K562 (cell line): Measurements from ENCODE around the gene TEX22. TPM values are rescaled to one million over a fixed set of nuclear protein-coding genes. Genes with fewer than 3 reads are reported as not detected.

Experiments used
- ATAC-seq: fragments of 200-7000 bp; cut with Tn5 transposase; 3 replicates; pipeline ENCODE4 v1.9.1; 2020; ENCODE audit warnings: moderate library complexity
- BruUV-seq: library from RNA; stranded (reverse); fragments of 400-500 nt; replicated peaks from 2 replicates; lab custom pipeline; 2021; lab: Mats Ljungman, UMichigan
- CTCF ChIA-PET: fragments of 300-600 bp; formaldehyde crosslinking; extraction: SDS; loops from one replicate; lab custom pipeline; 2021; ENCODE audit warnings: low intra/inter-chr PET ratio; lab: Yijun Ruan, JAX
- POLR2A ChIA-PET: fragments of 300-600, 350-650 bp; sonication (Branson Sonifier 250); formaldehyde crosslinking; extraction: SDS; loops from one replicate; lab custom pipeline; 2021; ENCODE audit warnings: antibody characterized with exemption, inconsistent platforms; lab: Yijun Ruan, JAX
- DNase-seq, 4 experiments: peaks; one replicate each; pipeline versions ENCODE4 v3.0.0 to v3.0.0-alpha.2; 2011 to 2018; ENCODE audit warnings: low spot score in 3 of 4, mixed read lengths in 3 of 4; ENCODE audit errors: extremely low read depth in 1 of 4
- FAIRE-seq: peaks from 2 replicates; lab custom pipeline; 2011; peaks lifted over from hg19 to GRCh38; lab: Jason Lieb, UNC
- H2AFZ ChIP-seq: 2 replicates; pipeline ENCODE4 v1.6.0; 2011; ENCODE audit warnings: low read depth, low read length, control low read depth, inconsistent platforms
- H3K27ac ChIP-seq: fragments of 200-600 bp; 3 replicates; pipeline ENCODE4 v1.8.0; 2011; ENCODE audit warnings: low read depth, mild to moderate bottlenecking, control low read depth, inconsistent platforms, low read length, moderate library complexity, mixed read lengths; ENCODE audit errors: extremely low read depth
- H3K27me3 ChIP-seq, 2 experiments: fragments of 300-600 bp in 1 of 2; 2 replicates in 1 of 2; 3 replicates in 1 of 2; pipeline versions ENCODE4 v1.6.0 to v1.8.0; 2011; ENCODE audit warnings: inconsistent platforms in 2 of 2, low read length in 2 of 2, mild to moderate bottlenecking in 1 of 2, mixed read lengths in 1 of 2, moderate library complexity in 1 of 2; ENCODE audit not compliant: control insufficient read depth in 2 of 2, insufficient read depth in 2 of 2
- H3K36me3 ChIP-seq: fragments of 300-600 bp; 3 replicates; pipeline ENCODE4 v1.8.0; 2011; ENCODE audit warnings: mild to moderate bottlenecking, low read length, inconsistent platforms; ENCODE audit not compliant: control insufficient read depth, insufficient read depth
- H3K4me1 ChIP-seq, 2 experiments: fragments of 200-600 bp in 1 of 2; replicated peaks in 1 of 2; 2 replicates in 1 of 2; 3 replicates in 1 of 2; pipeline versions ENCODE4 v1.5.1 to v1.8.0; 2011; ENCODE audit warnings: inconsistent platforms in 2 of 2, low read length in 2 of 2, mild to moderate bottlenecking in 1 of 2, mixed read lengths in 1 of 2, moderate library complexity in 1 of 2; ENCODE audit not compliant: control insufficient read depth in 2 of 2, insufficient read depth in 2 of 2
- H3K4me2 ChIP-seq: 2 replicates; pipeline ENCODE4 v1.6.1; 2011; ENCODE audit warnings: low read length, control low read depth, inconsistent platforms, mixed read lengths; ENCODE audit not compliant: insufficient read depth
- H3K4me3 ChIP-seq: fragments of 200-600 bp; sonication (generic), shearing (Covaris generic); 2 replicates; pipeline ENCODE4 v1.5.1; 2016; ENCODE audit warnings: control low read depth, inconsistent platforms
- H3K79me2 ChIP-seq: fragments of 200-600 bp; 3 replicates; pipeline ENCODE4 v1.8.0; 2011; ENCODE audit warnings: low read length, inconsistent platforms; ENCODE audit not compliant: control insufficient read depth, insufficient read depth
- H3K9ac ChIP-seq, 2 experiments: 2 replicates each; pipeline versions ENCODE4 v1.6.0 to v1.6.1; 2011; ENCODE audit warnings: low read depth in 2 of 2, low read length in 2 of 2, control low read depth in 1 of 2, inconsistent platforms in 1 of 2, mild to moderate bottlenecking in 1 of 2, mixed read lengths in 1 of 2; ENCODE audit not compliant: insufficient read depth in 1 of 2
- H3K9me1 ChIP-seq: one replicate; pipeline ENCODE4 v1.6.0; 2011; ENCODE audit warnings: inconsistent platforms, mild to moderate bottlenecking, low read length, moderate library complexity; ENCODE audit not compliant: control insufficient read depth, insufficient read depth
- H3K9me3 ChIP-seq: replicated peaks from 2 replicates; pipeline ENCODE4 v1.5.1; 2011; ENCODE audit warnings: low read depth, low read length, inconsistent platforms; ENCODE audit not compliant: control insufficient read depth, insufficient read depth
- H4K20me1 ChIP-seq: replicated peaks from 2 replicates; pipeline ENCODE4 v1.6.1; 2011; ENCODE audit warnings: low read length, inconsistent platforms, mixed read lengths; ENCODE audit not compliant: control insufficient read depth, insufficient read depth
- DIDO1 ChIP-seq: fragments of 450-650 bp; IDR thresholded peaks from 2 replicates; pipeline ENCODE4 v1.6.1; 2016; ENCODE audit warnings: low read depth, missing biosample characterization, missing genetic modification characterization
- HDAC8 ChIP-seq: fragments of 450-650 bp; IDR thresholded peaks from 2 replicates; pipeline ENCODE4 v1.6.1; 2016; ENCODE audit warnings: mild to moderate bottlenecking, missing genetic modification characterization, moderate library complexity, missing compliant biosample characterization
- HNRNPK ChIP-seq: fragments of 200-400 bp; formaldehyde crosslinking; IDR thresholded peaks from one replicate; pipeline ENCODE4 v1.6.1; 2018; ENCODE audit warnings: mild to moderate bottlenecking, low read depth, low read length; ENCODE audit not compliant: poor library complexity, severe bottlenecking
- MAFF ChIP-seq: IDR thresholded peaks from 2 replicates; pipeline ENCODE4 v1.6.1; 2012; ENCODE audit warnings: low read length, improper control_type of control experiment
- MTA3 ChIP-seq: fragments of 450-650 bp; formaldehyde crosslinking; IDR thresholded peaks from 2 replicates; pipeline ENCODE4 v1.6.1; 2017; ENCODE audit warnings: mild to moderate bottlenecking, borderline replicate concordance
- POLR2AphosphoS5 ChIP-seq: IDR thresholded peaks from 2 replicates; pipeline ENCODE4 v1.6.1; 2011; ENCODE audit warnings: mild to moderate bottlenecking, low read depth, low read length, moderate library complexity; ENCODE audit not compliant: control insufficient read depth, insufficient read depth
- SREBF2 ChIP-seq: sonication (generic); formaldehyde crosslinking; IDR thresholded peaks from 2 replicates; pipeline ENCODE4 v1.4.0; 2020; ENCODE audit warnings: mild to moderate bottlenecking, missing genetic modification reagents
- TCF3 ChIP-seq: sonication (generic); formaldehyde crosslinking; IDR thresholded peaks from 2 replicates; pipeline ENCODE4 v1.4.0; 2020; ENCODE audit warnings: mild to moderate bottlenecking, missing genetic modification reagents
- TCF7 ChIP-seq: sonication (generic); IDR thresholded peaks from 2 replicates; pipeline ENCODE4 v1.6.1; 2016; ENCODE audit warnings: antibody characterized with exemption, borderline replicate concordance
- TCFL5 ChIP-seq: fragments of 250-450 bp; sonication (Bioruptor Pico); conservative IDR thresholded peaks from 2 replicates; pipeline ENCODE4 v1.6.1; 2021; ENCODE audit warnings: mild to moderate bottlenecking, moderate library complexity, matching md5 sums
- XRCC3 ChIP-seq: fragments of 450-650 bp; IDR thresholded peaks from 2 replicates; pipeline ENCODE4 v1.6.1; 2017; ENCODE audit warnings: mild to moderate bottlenecking, moderate library complexity
- ZNF212 ChIP-seq: fragments of 450-650 bp; formaldehyde crosslinking; IDR thresholded peaks from 2 replicates; pipeline ENCODE4 v1.4.0; 2020; ENCODE audit warnings: mild to moderate bottlenecking
- ZNF253 ChIP-seq: fragments of 250-450 bp; sonication (Bioruptor Pico); conservative IDR thresholded peaks from 2 replicates; pipeline ENCODE4 v1.6.1; 2021; ENCODE audit warnings: mild to moderate bottlenecking
- ZNF41 ChIP-seq: fragments of 250-450 bp; sonication (Bioruptor Pico); conservative IDR thresholded peaks from 2 replicates; pipeline ENCODE4 v1.4.0; 2020; ENCODE audit warnings: mild to moderate bottlenecking
- WGBS: fragments of 100-300 bp; shearing (Covaris generic); methylation state at CpG from one replicate; pipeline ENCODE4 v1.1.6; 2016; ENCODE audit warnings: low coverage, mixed read lengths; ENCODE audit not compliant: insufficient coverage; ENCODE audit errors: missing lambda C conversion rate; 5-methylcytosine and 5-hydroxymethylcytosine counted together
- in situ Hi-C: fragments of 300-500 bp; cut with MboI; formaldehyde crosslinking; loops from 4 replicates; pipeline ENCODE4 v1.15.0; 2018; ENCODE audit warnings: inconsistent platforms, mixed read lengths
- intact Hi-C: fragments of 100-400 bp; cut with micrococcal nuclease; formaldehyde crosslinking; loops from 2 replicates; pipeline ENCODE4 v1.14.2; 2022
- polyA plus RNA-seq, 8 experiments: library from polyadenylated mRNA; depleted of rRNA in 4 of 8; stranded (reverse) in 5 of 8; unstranded in 3 of 8; fragments of >200 nt; fragmentation: Nextera tagmentation in 2 of 8; fragmentation: Illumina TruSeq in 1 of 8; extraction: Ambion mirVana in 2 of 8; extraction: Trizol in 1 of 8; gene quantifications; 2 replicates each; pipeline versions ENCODE4 v1.2.1 to v1.2.3, GENCODE V29; 2011 to 2014; ENCODE audit warnings: inconsistent platforms in 1 of 8, missing spikeins in 1 of 8
- total RNA-seq, 7 experiments: library from RNA; depleted of rRNA in 6 of 7; stranded (reverse); fragments of >200 nt in 6 of 7; fragmentation: Illumina TruSeq in 2 of 7; extraction: Trizol in 2 of 7; gene quantifications; 2 replicates each; pipeline versions ENCODE4 v1.2.1 to v1.2.3, GENCODE V29; 2011 to 2021; ENCODE audit warnings: low replicate concordance in 1 of 7
- TF ChIP-seq, protein P1 (sequence below): fragments of 200-800 bp; sonication (Bioruptor generic); IDR thresholded peaks from 2 replicates; pipeline ENCODE4 v1.6.1; 2016; ENCODE audit warnings: missing genetic modification characterization, missing compliant biosample characterization
- TF ChIP-seq, protein P2 (sequence below): sonication (generic); formaldehyde crosslinking; IDR thresholded peaks from 2 replicates; pipeline ENCODE4 v1.8.1; 2023; ENCODE audit warnings: mild to moderate bottlenecking, missing genetic modification reagents

The TEX22 gene
- total and polyA plus RNA-seq, 9 of the 15 experiments (the other 6 are each of a cell fraction or from before 2014, with no cell fraction given), result 0.04 to 1.7 (median 0.23) TPM; not detected in 2

DNA sequence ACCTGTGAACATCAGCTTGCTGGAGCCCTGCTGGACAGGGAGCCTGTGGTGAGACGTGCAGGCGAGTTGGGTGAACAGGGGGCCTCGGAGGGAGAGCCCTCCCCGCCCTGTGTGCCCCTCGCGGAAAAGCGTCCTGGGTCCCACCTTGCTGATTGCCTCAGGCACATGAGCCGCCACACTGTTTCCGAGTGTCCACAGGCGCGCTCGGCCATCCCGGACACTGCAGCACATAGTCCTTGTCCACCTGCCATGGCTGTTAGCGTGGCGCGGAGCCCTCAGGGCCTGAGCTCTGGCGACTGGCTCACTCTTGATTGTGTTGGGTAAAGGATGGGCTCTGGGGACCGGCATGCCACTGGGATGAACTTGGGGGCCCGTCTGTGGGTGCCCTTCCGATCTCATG is 43.8 kb upstream of the TEX22 start:
- Histone ChIP-seq H3K79me2 (no peaks in the 10 kb centered on the region), H3K27me3 (no peaks in the 10 kb centered on the region), H3K9me1 (no peaks in the 10 kb centered on the region), H3K4me1 (peaks cover 3 to 26% of the 10 kb centered on the region in 2 experiments; a peak in 4 of 5 replicates), H2AFZ (no peak overlapping the region), H4K20me1 (0 out of 2 replicates have a peak, but pooled peaks cover 3% of the 10 kb centered on the region), H3K4me2 (no peak overlapping the region), H3K9me3 (no peaks in the 10 kb centered on the region), H3K27ac (no peak overlapping the region), H3K9ac (no peak overlapping the region), H3K4me3 (no peak overlapping the region), H3K36me3 (no peaks in the 10 kb centered on the region)
- TF ChIP-seq MAFF, result no peak
- TF ChIP-seq, protein P1, sequence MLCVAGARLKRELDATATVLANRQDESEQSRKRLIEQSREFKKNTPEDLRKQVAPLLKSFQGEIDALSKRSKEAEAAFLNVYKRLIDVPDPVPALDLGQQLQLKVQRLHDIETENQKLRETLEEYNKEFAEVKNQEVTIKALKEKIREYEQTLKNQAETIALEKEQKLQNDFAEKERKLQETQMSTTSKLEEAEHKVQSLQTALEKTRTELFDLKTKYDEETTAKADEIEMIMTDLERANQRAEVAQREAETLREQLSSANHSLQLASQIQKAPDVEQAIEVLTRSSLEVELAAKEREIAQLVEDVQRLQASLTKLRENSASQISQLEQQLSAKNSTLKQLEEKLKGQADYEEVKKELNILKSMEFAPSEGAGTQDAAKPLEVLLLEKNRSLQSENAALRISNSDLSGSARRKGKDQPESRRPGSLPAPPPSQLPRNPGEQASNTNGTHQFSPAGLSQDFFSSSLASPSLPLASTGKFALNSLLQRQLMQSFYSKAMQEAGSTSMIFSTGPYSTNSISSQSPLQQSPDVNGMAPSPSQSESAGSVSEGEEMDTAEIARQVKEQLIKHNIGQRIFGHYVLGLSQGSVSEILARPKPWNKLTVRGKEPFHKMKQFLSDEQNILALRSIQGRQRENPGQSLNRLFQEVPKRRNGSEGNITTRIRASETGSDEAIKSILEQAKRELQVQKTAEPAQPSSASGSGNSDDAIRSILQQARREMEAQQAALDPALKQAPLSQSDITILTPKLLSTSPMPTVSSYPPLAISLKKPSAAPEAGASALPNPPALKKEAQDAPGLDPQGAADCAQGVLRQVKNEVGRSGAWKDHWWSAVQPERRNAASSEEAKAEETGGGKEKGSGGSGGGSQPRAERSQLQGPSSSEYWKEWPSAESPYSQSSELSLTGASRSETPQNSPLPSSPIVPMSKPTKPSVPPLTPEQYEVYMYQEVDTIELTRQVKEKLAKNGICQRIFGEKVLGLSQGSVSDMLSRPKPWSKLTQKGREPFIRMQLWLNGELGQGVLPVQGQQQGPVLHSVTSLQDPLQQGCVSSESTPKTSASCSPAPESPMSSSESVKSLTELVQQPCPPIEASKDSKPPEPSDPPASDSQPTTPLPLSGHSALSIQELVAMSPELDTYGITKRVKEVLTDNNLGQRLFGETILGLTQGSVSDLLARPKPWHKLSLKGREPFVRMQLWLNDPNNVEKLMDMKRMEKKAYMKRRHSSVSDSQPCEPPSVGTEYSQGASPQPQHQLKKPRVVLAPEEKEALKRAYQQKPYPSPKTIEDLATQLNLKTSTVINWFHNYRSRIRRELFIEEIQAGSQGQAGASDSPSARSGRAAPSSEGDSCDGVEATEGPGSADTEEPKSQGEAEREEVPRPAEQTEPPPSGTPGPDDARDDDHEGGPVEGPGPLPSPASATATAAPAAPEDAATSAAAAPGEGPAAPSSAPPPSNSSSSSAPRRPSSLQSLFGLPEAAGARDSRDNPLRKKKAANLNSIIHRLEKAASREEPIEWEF (CRISPR knock-in tag), result no peak
- TF ChIP-seq ZNF253 (CRISPR knock-in tag), result no peak
- no peak for TF ChIP-seq TCF3 (CRISPR knock-in tag)
- no peak for TF ChIP-seq HDAC8 (tag)
- no peak for TF ChIP-seq ZNF212
- no peak for TF ChIP-seq SREBF2
- no peak for TF ChIP-seq MTA3
- no peak for TF ChIP-seq TCF7
- TF ChIP-seq ZNF41 (CRISPR knock-in tag), result no peak
- TF ChIP-seq HNRNPK, result no peak
- TF ChIP-seq XRCC3, result no peak
- TF ChIP-seq, protein P2, sequence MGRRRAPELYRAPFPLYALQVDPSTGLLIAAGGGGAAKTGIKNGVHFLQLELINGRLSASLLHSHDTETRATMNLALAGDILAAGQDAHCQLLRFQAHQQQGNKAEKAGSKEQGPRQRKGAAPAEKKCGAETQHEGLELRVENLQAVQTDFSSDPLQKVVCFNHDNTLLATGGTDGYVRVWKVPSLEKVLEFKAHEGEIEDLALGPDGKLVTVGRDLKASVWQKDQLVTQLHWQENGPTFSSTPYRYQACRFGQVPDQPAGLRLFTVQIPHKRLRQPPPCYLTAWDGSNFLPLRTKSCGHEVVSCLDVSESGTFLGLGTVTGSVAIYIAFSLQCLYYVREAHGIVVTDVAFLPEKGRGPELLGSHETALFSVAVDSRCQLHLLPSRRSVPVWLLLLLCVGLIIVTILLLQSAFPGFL, result no peak
- no peak for TF ChIP-seq POLR2AphosphoS5
- no peak for TF ChIP-seq DIDO1 (tag)
- no peak for TF ChIP-seq TCFL5 (CRISPR knock-in tag)
- DNase-seq (no peak), ATAC-seq (no peak), FAIRE-seq (no peak)
- CTCF ChIA-PET, result interaction anchor here (0.6 kb wide), 1 partner anchor 911 kb away, joined by 3 read pairs; no protein-coding TSS in a partner anchor
- intact Hi-C loops (no loop called here), in situ Hi-C loops (loop anchor here (10.0 kb wide), 1 partner anchor 260 kb away; no protein-coding TSS in a partner anchor)
- POLR2A ChIA-PET, result no interaction called here
- BruUV-seq, result no TSS peak
- 83% methylated on average over 16 of the region's 20 CpGs for WGBS
